Activated naive CD8-positive, alpha-beta T cell treated with anti-CD3 and anti-CD28 coated beads, Interleukin-2, amount 50 U/mL, for 24 hours (primary cell): ENCODE data around the gene GRP.
"Not testable (repeated sequence)": the region's sequence is repeated elsewhere in the genome, so short reads cannot be mapped to it uniquely, and the experiment has no call there.

ENCODE experiments used
- ATAC-seq: fragments of 150-1000 bp; cut with Tn5 transposase; one replicate; pipeline ENCODE4 v1.10.0; 2021
- DNase-seq: peaks from one replicate; pipeline ENCODE4 v3.0.0; 2021
- H3K27ac Mint-ChIP-seq: one replicate; pipeline ENCODE4 v1.8.0; 2021; ENCODE audit warnings: mild to moderate bottlenecking, mixed read lengths
- H3K27me3 Mint-ChIP-seq: one replicate; pipeline ENCODE4 v1.8.0; 2021; ENCODE audit warnings: mixed read lengths
- H3K36me3 Mint-ChIP-seq: one replicate; pipeline ENCODE4 v1.8.0; 2021; ENCODE audit warnings: low read depth, mixed read lengths
- H3K4me1 Mint-ChIP-seq: one replicate; pipeline ENCODE4 v1.8.0; 2021; ENCODE audit warnings: mixed read lengths
- H3K4me3 Mint-ChIP-seq: one replicate; pipeline ENCODE4 v1.8.0; 2021; ENCODE audit warnings: mild to moderate bottlenecking, moderate library complexity, mixed read lengths
- H3K9me3 Mint-ChIP-seq: one replicate; pipeline ENCODE4 v1.8.0; 2021; ENCODE audit warnings: mixed read lengths

Gene GRP

DNA sequence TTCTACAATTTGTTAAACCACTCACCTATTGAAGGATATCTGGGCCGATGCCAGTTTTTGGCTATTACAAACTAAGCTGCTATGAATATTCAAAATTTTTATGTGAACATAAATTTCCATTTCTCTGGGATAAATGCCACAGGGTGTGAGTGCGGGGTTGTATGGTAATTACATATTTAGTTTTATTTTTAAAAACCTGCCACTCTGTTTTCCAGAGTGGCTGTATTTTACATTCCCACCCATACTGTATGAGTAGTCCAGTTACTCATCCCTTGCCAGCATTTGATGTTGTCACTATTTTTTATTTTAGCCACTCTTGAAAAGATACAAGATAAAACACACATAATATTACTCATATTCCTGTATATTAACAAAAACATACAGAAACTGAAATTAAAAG is 22.9 kb downstream of the GRP start:
- H3K36me3 Mint-ChIP-seq = no peaks in the 10 kb centered on the region
- ATAC-seq (no peak), DNase-seq (no peak)
- H3K4me3 Mint-ChIP-seq = no peak overlapping the region
- no peaks in the 10 kb centered on the region for H3K9me3 Mint-ChIP-seq
- H3K27ac Mint-ChIP-seq = no peak overlapping the region
- peaks cover 34% of the 10 kb centered on the region for H3K27me3 Mint-ChIP-seq
- no peaks in the 10 kb centered on the region for H3K4me1 Mint-ChIP-seq

DNA sequence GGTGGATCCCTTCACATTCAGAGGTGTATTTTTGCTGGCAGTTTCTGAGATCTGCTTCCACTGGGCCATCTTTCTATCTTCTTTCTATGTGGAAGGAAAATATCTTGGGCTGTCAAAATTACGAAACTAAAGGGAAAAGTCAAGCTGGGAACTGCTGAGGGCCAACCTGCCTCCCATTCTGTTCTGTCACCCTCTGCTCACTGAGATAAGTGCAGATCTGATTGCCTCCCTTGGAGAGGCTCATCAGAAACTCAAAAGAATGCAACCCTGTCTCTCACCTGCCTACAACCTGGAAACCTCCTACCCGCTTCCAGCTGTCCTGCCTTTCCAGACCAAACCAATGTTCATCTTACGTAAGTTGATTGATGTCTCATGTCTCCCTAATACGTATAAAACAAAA is 26.8 kb downstream of the GRP start:
- Mint-ChIP-seq H3K9me3 (no peaks in the 10 kb centered on the region), H3K4me3 (no peak overlapping the region), H3K36me3 (no peaks in the 10 kb centered on the region), H3K27ac (no peak overlapping the region), H3K27me3 (peaks cover 43% of the 10 kb centered on the region), H3K4me1 (no peaks in the 10 kb centered on the region)
- no peak for DNase-seq
- no peak for ATAC-seq

DNA sequence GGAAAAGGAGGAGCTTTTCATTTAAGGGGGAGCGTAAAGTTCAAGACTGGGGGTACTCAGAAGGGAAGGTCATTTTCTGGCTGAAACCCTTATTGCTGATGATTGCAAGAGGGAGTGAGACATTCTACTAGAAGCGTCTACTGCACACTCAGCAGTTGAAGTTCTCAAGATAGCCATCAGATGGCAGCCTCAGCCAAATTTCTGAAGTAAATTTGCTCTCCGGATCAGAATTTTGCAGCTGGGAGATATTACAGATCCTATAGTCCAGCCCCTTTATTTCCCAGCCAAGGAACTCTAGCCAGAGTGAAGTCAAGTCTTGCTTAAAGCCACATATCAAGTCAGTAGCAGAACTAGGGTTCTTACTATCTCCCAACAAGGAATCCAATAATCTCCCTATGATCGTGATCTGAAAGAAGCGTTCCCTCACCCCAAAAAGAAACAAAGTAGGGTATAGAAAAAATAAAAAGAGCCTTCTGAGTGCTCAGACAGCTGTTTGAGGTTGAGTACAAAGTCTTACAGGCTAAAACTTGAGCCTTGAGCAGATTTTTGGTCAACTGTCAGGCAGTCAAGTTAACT is 29.3 kb downstream of the GRP start:
- Mint-ChIP-seq H3K36me3 (no peaks in the 10 kb centered on the region), H3K4me1 (no peaks in the 10 kb centered on the region), H3K4me3 (no peak overlapping the region), H3K27ac (no peak overlapping the region), H3K27me3 (peaks cover 42% of the 10 kb centered on the region), H3K9me3 (no peaks in the 10 kb centered on the region)
- peak; percentile 38 for DNase-seq
- no peak for ATAC-seq

DNA sequence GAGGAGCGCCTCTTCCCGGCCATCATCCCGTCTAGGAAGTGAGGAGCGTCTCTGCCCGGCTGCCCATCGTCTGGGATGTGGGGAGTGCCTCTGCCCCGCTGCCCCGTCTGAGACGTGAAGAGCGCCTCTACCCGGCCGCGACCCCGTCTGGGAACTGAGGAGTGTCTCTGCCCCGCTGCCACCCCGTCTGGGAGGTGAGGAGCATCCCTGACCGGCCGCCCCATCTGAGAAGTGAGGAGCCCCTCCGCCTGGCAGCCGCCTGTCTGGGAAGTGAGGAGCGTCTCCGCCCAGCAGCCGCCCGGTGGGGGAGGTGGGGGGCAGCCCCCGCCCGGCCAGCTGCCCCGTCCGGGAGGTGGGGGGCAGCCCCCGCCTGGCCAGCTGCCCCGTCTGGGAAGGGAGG is 35.5 kb downstream of the GRP start:
- H3K4me1 Mint-ChIP-seq, H3K4me3 Mint-ChIP-seq, H3K9me3 Mint-ChIP-seq, ATAC-seq, DNase-seq, H3K36me3 Mint-ChIP-seq, H3K27ac Mint-ChIP-seq: not testable (repeated sequence)
- peaks cover 27% of the 10 kb centered on the region for H3K27me3 Mint-ChIP-seq

DNA sequence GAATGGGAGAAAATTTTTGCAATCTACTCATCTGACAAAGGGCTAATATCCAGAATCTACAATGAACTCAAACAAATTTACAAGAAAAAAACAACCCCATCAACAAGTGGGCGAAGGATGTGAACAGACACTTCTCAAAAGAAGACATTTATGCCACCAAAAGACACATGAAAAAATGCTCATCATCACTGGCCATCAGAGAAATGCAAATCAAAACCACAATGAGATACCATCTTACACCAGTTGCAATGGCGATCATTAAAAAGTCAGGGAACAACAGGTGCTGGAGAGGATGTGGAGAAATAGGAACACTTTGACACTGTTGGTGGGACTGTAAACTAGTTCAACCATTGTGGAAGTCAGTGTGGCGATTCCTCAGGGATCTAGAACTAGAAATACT is 41.9 kb downstream of the GRP start:
- not testable (repeated sequence) for H3K27ac Mint-ChIP-seq, H3K36me3 Mint-ChIP-seq, H3K4me3 Mint-ChIP-seq, DNase-seq, H3K4me1 Mint-ChIP-seq, H3K9me3 Mint-ChIP-seq, ATAC-seq
- H3K27me3 Mint-ChIP-seq = peaks cover 66% of the 10 kb centered on the region

DNA sequence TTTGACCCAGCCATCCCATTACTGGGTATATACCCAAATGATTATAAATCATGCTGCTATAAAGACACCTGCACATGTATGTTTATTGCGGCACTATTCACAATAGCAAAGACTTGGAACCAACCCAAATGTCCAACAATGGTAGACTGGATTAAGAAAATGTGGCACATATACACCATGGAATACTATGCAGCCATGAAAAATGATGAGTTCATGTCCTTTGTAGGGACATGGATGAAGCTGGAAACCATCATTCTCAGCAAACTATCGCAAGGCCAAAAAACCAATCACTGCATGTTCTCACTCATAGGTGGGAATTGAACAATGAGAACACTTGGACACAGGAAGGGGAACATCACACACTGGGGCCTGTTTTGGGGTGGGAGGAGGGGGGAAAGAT is 42.3 kb downstream of the GRP start:
- DNase-seq, H3K36me3 Mint-ChIP-seq, H3K4me1 Mint-ChIP-seq, H3K4me3 Mint-ChIP-seq, H3K27ac Mint-ChIP-seq, ATAC-seq, H3K9me3 Mint-ChIP-seq: not testable (repeated sequence)
- H3K27me3 Mint-ChIP-seq = peaks cover 70% of the 10 kb centered on the region

DNA sequence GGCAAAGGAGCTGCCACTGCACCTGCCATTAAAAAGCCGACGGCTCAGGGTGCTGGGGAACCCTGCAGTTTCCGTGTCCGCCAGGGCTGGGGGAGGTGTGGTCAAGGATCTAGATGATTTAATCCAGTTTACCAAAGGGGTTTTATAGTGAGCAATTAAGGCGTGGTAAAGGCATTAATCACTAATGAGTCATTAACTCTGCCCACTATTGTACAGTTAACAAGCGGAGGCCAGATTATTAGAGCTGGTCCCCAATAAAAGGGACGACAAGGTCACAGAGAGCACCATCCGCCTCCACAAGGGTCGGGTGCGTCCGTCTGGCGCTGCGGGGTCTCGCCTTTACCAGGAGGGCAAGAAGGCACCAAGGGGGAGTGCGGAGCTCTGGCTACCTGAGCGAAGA is 43.7 kb downstream of the GRP start:
- no peak overlapping the region for H3K27ac Mint-ChIP-seq

DNA sequence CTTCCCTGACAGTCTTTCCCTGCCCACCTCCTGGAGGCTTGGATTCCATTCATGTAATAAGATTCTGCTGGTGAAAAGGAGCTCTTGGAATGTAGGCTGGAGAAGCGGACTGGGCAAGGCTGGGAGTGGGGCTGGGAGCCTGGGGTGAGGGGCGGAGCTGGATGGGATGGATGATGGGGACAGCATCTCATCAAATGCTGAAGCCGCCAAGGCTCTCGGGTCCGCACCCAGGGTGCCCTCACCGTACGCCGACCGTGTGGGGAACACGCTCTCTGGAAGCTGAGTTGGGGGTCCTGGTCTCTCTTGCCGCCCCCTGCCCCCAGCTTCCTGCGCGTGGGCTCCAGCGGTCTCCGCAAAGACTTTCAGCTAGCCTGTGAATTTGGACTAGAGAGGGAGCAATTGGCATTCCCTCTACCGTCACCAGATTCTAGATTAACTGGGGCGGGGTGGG is 44.2 kb downstream of the GRP start:
- ATAC-seq = no peak
- H3K27ac Mint-ChIP-seq = no peak overlapping the region
- peaks cover 9% of the 10 kb centered on the region for H3K4me1 Mint-ChIP-seq
- peaks cover 78% of the 10 kb centered on the region for H3K27me3 Mint-ChIP-seq
- H3K4me3 Mint-ChIP-seq = no peak overlapping the region
- no peaks in the 10 kb centered on the region for H3K9me3 Mint-ChIP-seq
- DNase-seq = no peak
- H3K36me3 Mint-ChIP-seq = no peaks in the 10 kb centered on the region

More for the DNA sequence above, 43.7 kb downstream of the GRP start:
- H3K27me3 Mint-ChIP-seq = peaks cover 78% of the 10 kb centered on the region
- DNase-seq (no peak), ATAC-seq (no peak)
- H3K4me1 Mint-ChIP-seq = peaks cover 8% of the 10 kb centered on the region
- no peaks in the 10 kb centered on the region for H3K9me3 Mint-ChIP-seq
- no peaks in the 10 kb centered on the region for H3K36me3 Mint-ChIP-seq
- H3K4me3 Mint-ChIP-seq = no peak overlapping the region

DNA sequence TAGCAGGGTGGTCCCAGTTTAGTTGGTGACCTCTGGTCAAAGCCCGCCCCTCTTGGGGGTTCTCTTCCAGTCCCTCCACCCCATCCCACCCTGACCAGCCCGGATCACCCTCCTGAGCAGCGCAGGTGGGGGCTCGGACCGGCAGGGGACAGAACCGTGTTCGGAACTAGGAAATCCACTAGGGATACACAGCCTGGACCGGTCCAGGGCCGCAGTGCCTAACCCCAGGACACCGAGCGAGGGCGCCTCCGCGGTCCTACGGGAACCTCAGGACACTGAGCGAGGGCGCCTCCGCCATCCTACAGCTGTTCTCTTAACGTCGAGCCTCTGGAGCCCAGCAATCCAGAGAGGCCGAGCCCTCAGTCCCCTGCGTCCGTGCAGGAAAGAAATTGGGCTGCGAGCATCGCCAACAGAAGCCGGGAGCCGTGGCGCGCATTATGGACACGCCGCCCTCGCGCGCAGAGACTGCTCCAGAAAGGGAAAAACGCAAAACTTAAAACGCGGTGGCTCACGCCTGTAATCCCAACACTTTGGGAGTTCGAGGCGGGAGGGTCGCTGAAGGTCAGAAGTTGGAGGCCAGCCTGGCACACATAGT is 44.8 kb downstream of the GRP start:
- ATAC-seq = no peak
- Mint-ChIP-seq H3K9me3 (no peaks in the 10 kb centered on the region), H3K27me3 (peaks cover 76% of the 10 kb centered on the region), H3K27ac (no peak overlapping the region), H3K4me3 (peak overlapping the region; percentile 40), H3K4me1 (peaks cover 12% of the 10 kb centered on the region), H3K36me3 (no peaks in the 10 kb centered on the region)
- DNase-seq = no peak

DNA sequence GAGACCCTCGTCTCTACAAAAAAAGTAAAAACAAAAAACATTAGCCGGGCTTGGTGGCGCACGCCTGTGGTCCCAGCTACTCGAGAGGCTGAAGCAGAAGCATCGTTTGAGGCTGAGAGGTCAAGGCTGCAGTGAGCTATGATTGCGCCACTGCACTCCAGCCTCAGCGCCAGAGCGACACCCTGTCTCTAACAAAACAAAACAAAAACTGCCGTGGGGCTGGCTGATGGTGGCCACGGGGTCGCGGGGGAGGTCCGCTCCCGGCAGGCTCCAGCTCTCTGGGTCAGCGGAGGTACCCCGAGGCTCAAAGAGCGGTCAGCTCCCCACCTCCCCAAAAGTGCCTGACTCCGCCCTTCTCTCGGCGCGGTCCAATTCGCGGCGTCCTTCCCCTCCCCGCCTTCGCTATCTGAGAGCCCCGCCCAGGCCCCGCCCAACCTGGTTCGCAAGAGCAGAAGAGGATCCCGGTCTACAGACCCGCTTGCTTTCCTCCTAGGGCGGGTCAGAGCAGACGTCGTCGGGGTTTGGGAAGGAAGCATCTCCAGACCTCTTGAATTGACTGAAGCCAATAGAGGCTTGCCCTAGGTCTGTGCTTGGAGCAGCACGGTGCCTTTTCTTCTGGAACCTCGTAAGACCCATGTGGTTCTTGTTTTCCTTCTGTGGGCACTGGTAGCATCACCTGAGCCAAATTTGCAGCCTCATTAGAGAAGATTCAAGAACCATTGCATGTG is 45.5 kb downstream of the GRP start:
- H3K27ac Mint-ChIP-seq = no peak overlapping the region
- peaks cover 15% of the 10 kb centered on the region for H3K4me1 Mint-ChIP-seq

DNA sequence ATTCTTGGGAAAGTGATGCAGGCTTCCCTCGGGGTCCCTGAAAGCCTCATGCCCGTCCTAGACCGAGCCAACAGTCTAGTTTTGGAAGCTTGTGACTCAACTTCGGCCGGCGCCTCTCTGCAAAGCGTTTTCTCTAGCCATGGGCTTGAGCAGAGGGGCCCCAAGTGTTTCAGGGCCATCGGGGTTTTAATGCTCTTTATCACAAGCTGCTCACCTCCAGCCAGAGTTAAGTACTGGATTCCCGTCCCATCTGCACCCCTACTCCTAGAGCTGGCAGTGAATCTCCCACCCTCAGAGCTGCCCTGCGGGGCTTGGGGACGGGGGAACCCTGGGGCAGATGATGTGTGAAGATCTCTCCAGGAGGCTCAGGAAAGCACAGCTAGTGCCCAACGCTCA is 46.0 kb downstream of the GRP start:
- Mint-ChIP-seq H3K27ac (no peak overlapping the region), H3K4me3 (no peak overlapping the region), H3K9me3 (no peaks in the 10 kb centered on the region), H3K4me1 (peaks cover 15% of the 10 kb centered on the region), H3K27me3 (peaks cover 85% of the 10 kb centered on the region), H3K36me3 (no peaks in the 10 kb centered on the region)
- DNase-seq = no peak
- no peak for ATAC-seq

More for the DNA sequence above, 45.5 kb downstream of the GRP start:
- Mint-ChIP-seq H3K9me3 (no peaks in the 10 kb centered on the region), H3K4me3 (peak overlapping the region; percentile 40), H3K36me3 (no peaks in the 10 kb centered on the region), H3K27me3 (peaks cover 79% of the 10 kb centered on the region)
- DNase-seq (peak; percentile 49), ATAC-seq (peak; percentile 51)

DNA sequence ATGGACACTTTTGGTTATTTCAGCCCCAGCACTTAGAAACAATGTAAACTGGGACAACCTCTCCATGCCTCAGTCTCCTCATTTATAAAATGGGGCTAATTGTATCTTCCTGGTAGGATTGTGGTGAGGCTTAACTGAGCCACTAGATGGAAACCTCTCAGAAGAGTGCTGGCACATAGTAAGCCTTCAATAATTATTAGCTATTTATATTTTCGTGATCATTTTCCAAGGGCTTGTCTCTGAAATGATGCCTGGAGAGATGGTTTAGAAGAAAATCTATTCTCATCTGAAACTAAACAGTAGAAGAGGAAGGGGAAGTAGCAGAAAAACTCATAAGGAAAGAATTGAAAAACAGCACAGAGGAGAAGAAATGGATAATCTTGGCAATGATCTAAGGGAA is 46.5 kb downstream of the GRP start:
- no peak for DNase-seq
- Mint-ChIP-seq H3K27ac (no peak overlapping the region), H3K4me3 (no peak overlapping the region), H3K36me3 (no peaks in the 10 kb centered on the region), H3K27me3 (peaks cover 90% of the 10 kb centered on the region), H3K4me1 (peaks cover 15% of the 10 kb centered on the region), H3K9me3 (no peaks in the 10 kb centered on the region)
- ATAC-seq = no peak

DNA sequence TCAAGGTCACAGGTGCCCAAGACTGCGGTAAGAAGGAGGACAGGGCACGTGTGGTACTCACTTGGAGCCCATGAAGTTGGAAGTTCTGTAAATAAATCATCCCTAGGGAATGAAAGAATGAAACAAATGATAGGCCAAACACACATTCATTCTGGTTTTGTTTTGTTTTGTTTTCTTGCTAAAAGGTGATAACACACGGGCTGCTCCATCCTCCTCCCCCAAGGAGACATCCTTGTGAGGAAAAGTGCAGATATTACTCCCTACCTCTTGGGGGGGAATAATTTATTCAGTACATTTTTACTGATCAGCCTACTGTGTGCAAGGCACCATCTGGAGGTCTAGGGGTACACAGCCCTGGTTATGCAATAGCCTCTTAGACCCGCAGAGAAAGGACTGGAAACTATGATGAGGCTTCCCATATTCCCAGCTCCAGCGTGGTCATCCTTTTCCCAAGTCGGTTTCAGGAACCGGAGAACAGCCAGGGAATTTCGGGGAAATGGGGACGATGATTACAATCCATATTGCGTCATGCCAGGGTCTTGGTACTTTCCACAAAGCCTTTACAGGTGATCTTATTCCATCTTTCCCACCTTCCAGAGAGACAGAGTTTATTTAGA is 47.0 kb downstream of the GRP start:
- no peak overlapping the region for H3K27ac Mint-ChIP-seq
- H3K9me3 Mint-ChIP-seq = no peaks in the 10 kb centered on the region
- no peaks in the 10 kb centered on the region for H3K36me3 Mint-ChIP-seq
- H3K27me3 Mint-ChIP-seq = peaks cover 92% of the 10 kb centered on the region
- ATAC-seq (no peak), DNase-seq (no peak)
- H3K4me3 Mint-ChIP-seq = no peak overlapping the region
- peaks cover 17% of the 10 kb centered on the region for H3K4me1 Mint-ChIP-seq

DNA sequence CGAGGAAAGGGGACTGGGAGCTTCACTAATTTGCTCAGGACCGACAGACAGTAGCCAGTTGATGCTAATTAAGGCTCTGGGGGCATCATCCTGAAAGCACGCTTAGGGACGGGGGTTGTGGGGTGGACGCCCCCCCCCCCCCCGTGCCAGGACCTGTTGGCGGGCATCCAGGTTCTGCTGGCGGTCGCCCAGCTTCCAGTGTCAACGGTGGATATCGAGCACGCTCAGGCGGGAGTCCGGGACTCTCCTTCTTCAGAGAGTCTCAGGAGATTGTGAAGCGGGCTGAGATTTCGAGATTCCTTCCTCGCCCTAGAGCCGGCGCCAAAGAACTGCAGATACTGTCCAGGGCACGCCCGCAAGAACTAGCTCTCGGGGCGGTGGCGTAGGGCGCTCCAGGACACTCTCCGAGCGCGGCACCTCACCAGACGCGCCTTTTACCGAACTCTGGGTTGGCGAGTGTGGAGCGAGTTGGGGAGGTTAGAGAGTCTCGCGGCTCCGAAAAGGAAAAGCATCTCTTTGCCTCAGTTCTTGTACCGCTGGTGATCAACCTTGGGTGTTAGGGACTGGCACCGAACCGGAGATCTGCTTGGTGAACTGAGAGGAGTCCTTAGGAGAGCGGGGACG is 47.7 kb downstream of the GRP start:
- peaks cover 19% of the 10 kb centered on the region for H3K4me1 Mint-ChIP-seq
- DNase-seq (no peak), ATAC-seq (no peak)
- no peaks in the 10 kb centered on the region for H3K36me3 Mint-ChIP-seq
- H3K27ac Mint-ChIP-seq = no peak overlapping the region
- H3K27me3 Mint-ChIP-seq = peaks cover 91% of the 10 kb centered on the region
- H3K9me3 Mint-ChIP-seq = no peaks in the 10 kb centered on the region
- no peak overlapping the region for H3K4me3 Mint-ChIP-seq
